ENCODE data around the gene HERPUD1. TPM values are rescaled to one million over a fixed set of nuclear protein-coding genes. Genes with fewer than 3 reads are reported as not detected.

HERPUD1 gene
- total and polyA plus RNA-seq, 2 of the 8 experiments (the other 6 are each of a cell fraction or from before 2014, with no cell fraction given) = 23.3 to 34.7 TPM

- TF ChIP-seq CHD7 (IDR thresholded peaks at IDR 0.05; ENCODE audit: insufficient replicate concordance, low read length) (no peak), RAD21 (IDR thresholded peaks at IDR 0.05 in 1 of 2, conservative IDR thresholded peaks at IDR 0.05 in 1 of 2; ENCODE audit: low read depth in 2 of 2, low read length in 2 of 2) (no peak), KDM4A (IDR thresholded peaks at IDR 0.05; ENCODE audit: low read depth, low read length, severe bottlenecking) (no peak), RXRA (IDR thresholded peaks at IDR 0.05; ENCODE audit: insufficient read depth, low read depth, low read length) (no peak)
Measured at GRCh38 chr16:56944954-56945839, 13.3 kb downstream of the HERPUD1 start (continued).
